Activated T-helper 17 cell treated with anti-CD3 and anti-CD28 coated beads, Interleukin-2, amount 50 U/mL, for 72 hours (primary cell): ENCODE results near the gene TARS1. TPM values are rescaled to one million over a fixed set of nuclear protein-coding genes. Genes with fewer than 3 reads are reported as not detected.
A peak's percentile ranks its signal among the peaks of the same experiment; 100 is the strongest.
"Not testable (repeated sequence)": the region's sequence is repeated elsewhere in the genome, so short reads cannot be mapped to it uniquely, and the experiment has no call there.

Experiments
- ATAC-seq: fragments of 150-1000 bp; cut with Tn5 transposase; replicated peaks from 2 replicates; pipeline ENCODE4 v1.10.0; 2021; ENCODE audit warnings: mild to moderate bottlenecking, moderate library complexity
- H3K27ac Mint-ChIP-seq: one replicate; pipeline ENCODE4 v1.8.0; 2022; ENCODE audit warnings: mixed read lengths
- H3K27me3 Mint-ChIP-seq: one replicate; pipeline ENCODE4 v1.8.0; 2022; ENCODE audit warnings: mixed read lengths
- H3K36me3 Mint-ChIP-seq: one replicate; pipeline ENCODE4 v1.8.0; 2022; ENCODE audit warnings: low read depth, mild to moderate bottlenecking, mixed read lengths
- H3K4me1 Mint-ChIP-seq: one replicate; pipeline ENCODE4 v1.8.0; 2022; ENCODE audit warnings: mixed read lengths
- H3K4me3 Mint-ChIP-seq: one replicate; pipeline ENCODE4 v1.8.0; 2022; ENCODE audit warnings: mild to moderate bottlenecking, mixed read lengths
- H3K9me3 Mint-ChIP-seq: one replicate; pipeline ENCODE4 v1.8.0; 2022; ENCODE audit warnings: mixed read lengths
- total RNA-seq, 2 donors: library from RNA; stranded (reverse); gene quantifications; one replicate each; pipeline ENCODE4 v1.2.3, GENCODE V29; 2022

TARS1 gene
- total RNA-seq, 2 donors from 2014 or later: 157 to 227 TPM

DNA sequence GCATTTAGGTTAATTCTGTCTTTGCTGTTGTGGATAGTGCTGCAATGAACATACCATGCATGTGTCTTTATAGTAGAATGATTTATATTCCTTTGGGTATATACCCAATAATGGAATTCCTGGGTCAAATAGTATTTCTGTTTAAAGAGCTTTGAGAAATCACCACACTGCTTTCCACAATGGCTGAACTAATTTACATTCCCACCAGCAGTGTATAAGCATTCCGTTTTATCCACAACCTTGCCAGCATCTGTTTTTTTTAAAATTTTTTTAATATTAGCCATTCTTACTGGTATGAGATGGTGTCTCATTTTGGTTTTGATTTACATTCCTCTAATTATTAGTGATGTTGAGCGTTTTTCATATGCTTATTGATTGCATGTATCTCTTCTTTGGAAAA is 15.5 kb upstream of the TARS1 start:
- no peak for ATAC-seq
- no peaks in the 10 kb centered on the region for H3K36me3 Mint-ChIP-seq
- peaks cover 22% of the 10 kb centered on the region for H3K27me3 Mint-ChIP-seq
- H3K9me3 Mint-ChIP-seq: no peaks in the 10 kb centered on the region
- H3K4me3 Mint-ChIP-seq: no peak overlapping the region
- no peak overlapping the region for H3K27ac Mint-ChIP-seq
- no peaks in the 10 kb centered on the region for H3K4me1 Mint-ChIP-seq

DNA sequence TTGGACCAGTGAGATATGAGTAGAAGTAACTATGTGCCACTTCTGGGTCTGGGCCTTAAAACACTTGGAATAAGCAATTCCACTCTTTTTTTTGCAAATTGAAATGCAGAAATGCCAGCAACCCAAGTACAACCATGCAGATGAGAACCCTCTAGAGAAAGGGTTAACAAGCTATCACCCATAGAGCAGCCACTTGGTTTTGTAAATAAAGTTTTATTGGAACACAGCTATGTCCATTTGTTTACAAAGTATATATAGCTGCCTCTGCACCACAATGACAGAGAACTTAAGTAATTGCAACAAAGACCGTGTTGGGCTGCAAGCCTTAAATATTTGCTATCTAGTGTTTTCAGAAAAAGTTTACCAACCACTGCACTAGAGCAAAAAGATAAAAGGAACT is 9.8 kb upstream of the TARS1 start:
- Mint-ChIP-seq H3K9me3 (no peaks in the 10 kb centered on the region), H3K27ac (no peak overlapping the region), H3K27me3 (peaks cover 18% of the 10 kb centered on the region), H3K4me1 (peaks cover 5% of the 10 kb centered on the region), H3K36me3 (no peaks in the 10 kb centered on the region), H3K4me3 (no peak overlapping the region)
- ATAC-seq: no peak

DNA sequence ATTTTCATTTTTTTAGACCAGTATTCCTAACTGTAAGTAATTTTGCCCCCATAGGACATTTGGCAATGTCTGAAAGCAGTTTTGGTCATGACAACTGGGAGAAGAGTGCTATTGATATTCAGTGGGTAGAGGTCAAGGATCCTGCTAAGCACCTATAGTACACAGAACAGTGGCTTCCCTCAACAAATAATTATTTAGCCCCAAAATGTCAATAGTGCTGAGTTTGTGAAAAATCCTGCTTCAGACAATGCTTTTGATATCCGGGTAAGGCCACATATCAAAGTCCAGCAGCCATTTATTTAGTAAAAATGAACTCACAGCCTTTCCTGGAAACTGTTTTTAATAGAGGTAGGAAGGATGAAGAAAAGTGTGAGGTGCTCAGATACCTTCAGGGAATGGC is 8.1 kb upstream of the TARS1 start:
- Mint-ChIP-seq H3K27ac (no peak overlapping the region), H3K27me3 (peaks cover 3% of the 10 kb centered on the region), H3K4me3 (no peak overlapping the region), H3K9me3 (no peaks in the 10 kb centered on the region), H3K4me1 (peaks cover 7% of the 10 kb centered on the region), H3K36me3 (no peaks in the 10 kb centered on the region)
- no peak for ATAC-seq

DNA sequence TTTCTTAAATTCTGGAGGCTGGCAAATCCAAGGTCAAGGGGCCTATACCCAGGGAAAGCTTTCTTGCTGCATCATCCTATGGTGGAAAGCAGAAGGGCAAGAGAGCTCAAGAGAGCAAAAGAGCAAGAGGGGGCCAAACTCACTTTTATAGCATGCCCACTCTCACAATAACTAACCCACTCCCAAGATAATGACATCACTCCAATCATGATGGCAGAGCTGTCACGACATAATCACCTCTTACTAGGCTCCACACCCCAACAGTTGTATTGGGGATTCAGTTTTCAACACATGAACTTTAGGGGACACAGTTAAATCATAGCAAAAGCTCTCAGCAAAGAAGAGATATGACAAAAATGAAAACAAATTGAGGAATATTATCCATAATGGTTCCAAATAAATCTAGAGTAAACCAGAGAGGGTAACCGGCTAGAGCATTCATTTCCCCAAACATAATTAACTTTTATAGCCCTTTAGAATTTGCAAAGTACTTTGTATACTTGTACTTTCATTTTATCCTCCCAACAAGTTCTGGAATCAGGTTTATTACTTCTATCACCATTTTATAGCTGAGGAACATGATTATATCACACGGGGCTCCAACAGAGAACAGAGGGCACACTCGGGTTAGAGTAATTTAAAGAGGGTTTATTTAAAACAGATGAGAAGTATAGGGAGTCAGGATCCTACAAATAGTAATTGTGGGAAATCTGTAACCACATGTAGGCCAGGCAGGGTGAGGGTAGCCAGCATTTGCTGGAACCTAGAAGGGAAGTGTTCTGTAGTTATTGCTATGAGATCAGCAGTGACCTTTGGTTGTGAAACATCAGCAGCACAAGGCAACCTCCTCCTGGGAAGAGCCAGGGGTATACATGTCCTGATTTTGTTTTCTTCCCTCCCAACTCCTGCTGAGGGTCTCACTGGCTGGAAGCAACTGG is 7.2 kb upstream of the TARS1 start:
- ATAC-seq: no peak
- no peak overlapping the region for H3K27ac Mint-ChIP-seq
- H3K4me1 Mint-ChIP-seq: peaks cover 7% of the 10 kb centered on the region
- no peaks in the 10 kb centered on the region for H3K9me3 Mint-ChIP-seq
- H3K36me3 Mint-ChIP-seq: no peaks in the 10 kb centered on the region
- H3K4me3 Mint-ChIP-seq: no peak overlapping the region
- peaks cover 1% of the 10 kb centered on the region for H3K27me3 Mint-ChIP-seq

DNA sequence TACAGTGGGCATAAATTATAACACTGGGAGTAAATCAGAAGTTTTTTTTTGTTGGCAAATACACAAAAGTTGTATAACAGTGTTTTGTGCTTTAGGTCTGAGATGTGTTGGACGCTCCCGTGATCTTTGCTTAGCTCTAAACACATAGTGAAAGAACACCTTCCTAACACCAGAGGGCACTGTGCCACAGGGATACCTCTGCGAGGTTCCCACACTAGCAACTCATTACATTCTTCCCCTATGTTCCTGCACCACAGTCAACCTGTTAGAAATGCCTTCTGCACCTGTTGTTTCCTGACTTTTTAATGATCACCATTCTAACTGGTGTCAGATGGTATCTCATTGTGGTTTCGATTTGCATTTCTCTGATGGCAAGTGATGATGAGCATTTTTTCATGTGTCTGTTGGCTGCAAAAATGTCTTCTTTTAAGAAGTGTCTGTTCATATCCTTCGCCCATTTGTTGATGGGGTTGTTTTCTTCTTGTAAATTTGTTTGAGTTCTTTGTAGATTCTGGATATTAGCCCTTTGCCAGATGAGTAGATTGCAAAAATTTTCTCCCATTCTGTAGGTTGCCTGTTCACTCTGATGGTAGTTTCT is 4.8 kb upstream of the TARS1 start:
- not testable (repeated sequence) for H3K4me1 Mint-ChIP-seq, H3K27me3 Mint-ChIP-seq, H3K27ac Mint-ChIP-seq, H3K36me3 Mint-ChIP-seq, H3K4me3 Mint-ChIP-seq, H3K9me3 Mint-ChIP-seq
- ATAC-seq: peak; percentile 34

DNA sequence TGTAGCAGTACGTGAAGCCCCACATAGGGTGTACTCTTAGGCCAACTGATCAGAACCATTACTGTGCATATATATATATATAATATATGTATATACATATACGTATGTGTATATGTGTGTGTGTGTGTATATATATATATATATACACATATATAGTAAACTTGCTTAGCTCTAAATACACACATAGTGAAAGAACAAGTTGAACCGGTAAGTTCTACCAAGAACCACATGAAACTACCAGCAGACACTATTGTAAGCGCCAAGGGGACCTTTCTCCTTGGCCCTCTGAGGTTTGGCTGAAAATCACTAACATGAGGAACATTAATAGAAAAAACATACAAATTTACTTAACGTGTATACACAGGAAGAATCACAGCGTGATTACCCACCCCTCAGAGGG is 1.8 kb upstream of the TARS1 start:
- no peak for ATAC-seq
- Mint-ChIP-seq H3K4me1 (peaks cover 14% of the 10 kb centered on the region), H3K4me3 (no peak overlapping the region), H3K27ac (no peak overlapping the region), H3K9me3 (no peaks in the 10 kb centered on the region), H3K36me3 (peaks cover 16% of the 10 kb centered on the region), H3K27me3 (no peaks in the 10 kb centered on the region)

DNA sequence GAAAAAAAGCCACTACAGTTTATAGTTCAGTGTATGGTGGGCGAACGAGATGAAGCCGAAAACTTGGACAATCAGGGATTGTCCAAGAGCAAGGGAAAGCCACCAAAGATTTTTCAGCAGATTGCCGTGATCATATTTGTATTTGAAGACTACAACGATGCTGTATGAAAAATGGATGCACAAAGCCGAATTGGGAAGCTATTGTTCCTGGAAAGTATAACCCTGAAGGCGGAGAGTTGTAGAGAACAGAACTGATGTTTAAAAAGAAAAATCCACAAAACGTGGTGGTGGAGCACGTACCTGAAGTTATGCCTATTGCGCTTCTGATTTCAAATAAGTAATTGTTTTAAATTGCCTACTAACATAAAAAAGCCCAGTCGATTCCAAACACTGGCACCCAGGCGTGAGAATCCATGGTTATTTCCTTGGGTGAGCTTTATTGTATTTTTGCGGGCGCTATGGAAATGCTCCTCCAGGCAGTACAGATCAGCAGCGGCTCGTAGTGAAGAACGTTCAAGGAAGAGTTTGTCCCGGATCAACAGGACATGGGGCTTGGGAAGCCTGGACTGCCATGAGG is 772 bp upstream of the TARS1 start:
- no peak for ATAC-seq
- Mint-ChIP-seq H3K36me3 (peaks cover 26% of the 10 kb centered on the region), H3K9me3 (no peaks in the 10 kb centered on the region), H3K27ac (no peak overlapping the region), H3K4me1 (peaks cover 20% of the 10 kb centered on the region), H3K4me3 (no peak overlapping the region), H3K27me3 (no peaks in the 10 kb centered on the region)

DNA sequence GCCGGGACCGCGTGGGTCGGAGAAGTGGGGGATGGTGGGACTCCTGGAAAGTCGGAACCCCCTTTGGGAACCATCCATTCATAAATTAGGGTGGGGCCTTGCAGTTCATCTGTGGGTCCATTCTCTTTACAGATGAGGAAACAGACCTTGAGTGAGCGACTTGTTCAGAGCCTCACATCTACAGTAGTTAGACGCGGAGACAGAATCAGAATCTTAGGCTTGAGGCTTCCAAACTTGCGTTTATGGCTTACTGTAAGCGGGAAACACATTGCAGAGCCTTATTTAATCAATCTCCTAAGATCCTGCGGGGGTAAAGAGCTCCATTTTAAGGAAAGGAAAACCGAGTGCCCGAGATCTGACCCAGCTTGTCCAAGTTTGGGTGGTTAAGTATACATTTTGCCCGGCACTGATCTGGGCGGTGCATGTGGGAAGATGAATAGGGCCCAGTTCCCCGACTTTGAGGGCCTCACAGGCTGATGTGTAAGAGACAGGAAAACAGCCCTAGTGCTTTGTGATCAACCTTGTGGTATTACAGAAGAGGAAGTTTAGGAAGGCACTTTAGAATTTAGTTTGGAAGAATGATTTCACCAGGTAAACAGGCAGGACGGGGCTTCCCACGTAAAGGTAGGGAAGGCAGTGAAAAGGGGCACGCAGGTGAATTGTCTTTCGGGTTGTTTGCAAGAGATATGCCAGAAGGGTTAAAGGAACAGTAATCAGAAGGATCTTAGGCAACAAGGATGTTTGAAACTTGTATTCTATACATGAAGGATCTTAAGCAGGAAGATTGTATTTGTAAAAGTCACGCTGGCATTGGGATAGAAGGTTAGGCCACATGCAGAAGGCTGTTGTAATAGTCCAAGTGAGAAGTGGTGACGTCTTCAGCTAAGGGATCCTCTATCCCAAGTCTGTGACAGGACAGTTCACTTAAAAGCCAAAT is 744 bp downstream of the TARS1 start:
- Mint-ChIP-seq H3K27me3 (no peaks in the 10 kb centered on the region), H3K9me3 (no peaks in the 10 kb centered on the region), H3K4me3 (no peak overlapping the region), H3K36me3 (peaks cover 41% of the 10 kb centered on the region), H3K4me1 (peaks cover 18% of the 10 kb centered on the region), H3K27ac (no peak overlapping the region)
- peak; percentile 36 for ATAC-seq

DNA sequence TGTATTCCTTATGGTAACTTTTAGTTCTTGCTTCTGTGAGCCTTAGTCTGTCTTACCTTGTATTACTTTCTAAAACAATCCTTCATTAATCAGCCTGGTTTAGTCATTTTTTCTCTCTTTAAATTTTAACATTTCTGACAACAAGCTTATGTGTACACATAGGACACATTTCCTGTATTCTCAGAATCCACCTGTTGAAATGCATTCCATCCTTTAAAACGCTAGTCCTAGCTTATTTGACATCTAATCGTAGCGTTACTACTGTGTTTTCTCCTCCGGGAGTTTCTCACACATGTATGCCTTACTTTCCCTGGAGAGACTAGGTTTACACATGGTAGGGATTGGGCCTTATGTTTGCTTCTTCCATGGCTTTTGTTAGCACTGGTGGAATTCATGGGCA is 3.8 kb downstream of the TARS1 start:
- no peaks in the 10 kb centered on the region for H3K9me3 Mint-ChIP-seq
- peaks cover 72% of the 10 kb centered on the region for H3K36me3 Mint-ChIP-seq
- peaks cover 29% of the 10 kb centered on the region for H3K4me1 Mint-ChIP-seq
- no peaks in the 10 kb centered on the region for H3K27me3 Mint-ChIP-seq
- H3K4me3 Mint-ChIP-seq: no peak overlapping the region
- H3K27ac Mint-ChIP-seq: no peak overlapping the region
- ATAC-seq: no peak

DNA sequence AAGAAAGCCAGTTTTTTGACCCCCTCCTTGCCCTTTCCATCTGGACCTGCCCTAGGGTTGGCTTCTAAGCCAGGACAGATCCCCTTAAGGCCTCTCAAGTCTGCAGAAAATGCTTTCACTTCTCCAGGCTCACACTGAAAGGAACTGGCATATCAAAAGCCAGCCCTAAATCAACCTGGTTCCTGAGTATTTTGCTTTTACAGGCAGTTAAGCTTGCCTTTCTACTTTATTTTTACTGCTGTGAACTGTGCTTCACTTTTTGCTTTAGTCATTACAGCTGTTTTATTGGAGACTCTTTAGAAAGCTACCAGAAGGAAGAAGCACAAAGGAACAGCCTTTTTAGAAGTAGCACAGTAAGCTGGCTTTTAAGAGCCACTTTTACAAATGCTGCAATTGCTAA is 5.0 kb downstream of the TARS1 start:
- H3K4me1 Mint-ChIP-seq: peaks cover 29% of the 10 kb centered on the region
- no peaks in the 10 kb centered on the region for H3K9me3 Mint-ChIP-seq
- H3K27me3 Mint-ChIP-seq: no peaks in the 10 kb centered on the region
- H3K27ac Mint-ChIP-seq: no peak overlapping the region
- H3K4me3 Mint-ChIP-seq: no peak overlapping the region
- peaks cover 84% of the 10 kb centered on the region for H3K36me3 Mint-ChIP-seq
- no peak for ATAC-seq

DNA sequence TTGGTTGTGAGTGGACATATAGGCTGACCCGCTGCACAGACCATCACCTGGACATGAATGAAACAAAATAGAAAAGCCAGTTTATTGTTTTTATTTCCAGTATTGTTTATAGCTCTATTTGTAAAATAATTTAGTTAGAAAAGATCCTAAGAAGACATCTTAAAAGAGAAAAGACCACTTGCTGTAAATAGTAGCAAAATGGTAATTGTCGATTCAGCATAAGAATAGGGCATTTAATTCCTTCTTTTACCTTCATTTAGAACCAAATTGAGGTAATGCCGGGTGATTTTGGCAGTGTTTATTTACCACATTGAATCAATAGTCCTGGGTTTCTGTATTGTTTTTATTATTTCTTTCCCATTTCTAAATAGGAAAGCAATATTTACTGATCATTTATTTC is 7.4 kb downstream of the TARS1 start:
- Mint-ChIP-seq H3K9me3 (no peaks in the 10 kb centered on the region), H3K27ac (no peak overlapping the region), H3K4me3 (no peak overlapping the region), H3K4me1 (peaks cover 28% of the 10 kb centered on the region), H3K27me3 (no peaks in the 10 kb centered on the region), H3K36me3 (peaks cover 100% of the 10 kb centered on the region)
- no peak for ATAC-seq

DNA sequence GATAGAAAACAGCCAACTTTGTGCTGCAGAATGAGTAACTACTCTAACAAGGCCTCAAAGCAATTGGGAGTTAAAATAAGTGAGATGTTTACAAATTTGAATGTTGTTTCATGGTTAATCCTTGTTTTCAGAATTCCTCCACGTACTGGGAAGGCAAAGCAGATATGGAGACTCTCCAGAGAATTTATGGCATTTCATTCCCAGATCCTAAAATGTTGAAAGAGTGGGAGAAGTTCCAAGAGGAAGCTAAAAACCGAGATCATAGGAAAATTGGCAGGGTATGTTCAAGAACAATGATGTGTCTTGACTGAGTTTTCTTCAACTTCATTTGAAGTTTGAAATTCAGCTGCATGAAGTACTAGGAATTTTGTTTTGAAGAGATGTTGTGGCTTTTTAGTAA is 16.4 kb downstream of the TARS1 start:
- Mint-ChIP-seq H3K27me3 (no peaks in the 10 kb centered on the region), H3K4me1 (peaks cover 8% of the 10 kb centered on the region), H3K4me3 (no peak overlapping the region), H3K36me3 (peaks cover 100% of the 10 kb centered on the region), H3K9me3 (no peaks in the 10 kb centered on the region), H3K27ac (no peak overlapping the region)
- ATAC-seq: no peak

DNA sequence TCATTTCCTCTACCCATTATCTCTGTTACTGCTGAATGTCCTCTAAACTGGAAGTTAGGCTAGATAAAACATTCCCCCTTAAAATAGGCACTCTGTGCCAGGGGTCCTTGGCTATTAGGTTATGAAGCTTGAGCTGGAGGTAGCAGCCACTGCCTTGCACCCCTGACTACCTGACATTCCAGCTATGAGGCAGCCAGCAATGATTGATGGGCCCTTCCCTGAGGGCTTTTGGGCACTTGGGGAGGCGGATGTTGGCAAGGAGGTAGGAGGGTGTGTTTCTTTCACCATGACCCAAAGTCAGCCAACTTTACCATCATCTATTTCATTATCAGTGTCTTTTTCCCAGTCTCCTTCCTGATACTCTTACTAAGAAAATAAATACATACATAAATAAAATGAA is 17.1 kb downstream of the TARS1 start:
- Mint-ChIP-seq H3K27ac (no peak overlapping the region), H3K4me1 (peaks cover 5% of the 10 kb centered on the region), H3K36me3 (peaks cover 100% of the 10 kb centered on the region), H3K4me3 (no peak overlapping the region), H3K9me3 (no peaks in the 10 kb centered on the region), H3K27me3 (no peaks in the 10 kb centered on the region)
- no peak for ATAC-seq

DNA sequence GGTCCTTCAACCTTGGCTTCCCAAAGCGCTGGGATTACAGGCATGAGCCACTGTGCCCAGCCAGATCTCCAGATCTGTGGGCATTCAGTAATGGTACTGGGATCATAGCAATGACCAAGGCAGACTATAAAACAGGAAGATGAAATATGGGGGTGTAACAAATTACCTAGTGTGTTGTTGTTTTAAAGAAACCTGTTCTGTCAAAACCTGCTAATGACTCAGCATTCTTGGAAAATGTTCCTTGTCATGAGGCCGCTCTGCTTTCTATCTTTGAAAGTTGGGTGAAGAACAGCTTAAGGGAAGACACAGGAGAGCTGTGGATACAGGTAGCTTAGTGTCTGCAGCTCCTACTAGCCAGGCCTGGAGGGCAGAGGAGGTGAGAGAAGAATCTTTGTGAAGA is 19.4 kb downstream of the TARS1 start:
- peaks cover 100% of the 10 kb centered on the region for H3K36me3 Mint-ChIP-seq
- no peak overlapping the region for H3K4me3 Mint-ChIP-seq
- H3K27me3 Mint-ChIP-seq: no peaks in the 10 kb centered on the region
- peaks cover 5% of the 10 kb centered on the region for H3K4me1 Mint-ChIP-seq
- no peaks in the 10 kb centered on the region for H3K9me3 Mint-ChIP-seq
- ATAC-seq: no peak
- peak overlapping the region; percentile 72 for H3K27ac Mint-ChIP-seq
